Mucosa of descending colon (tissue), 3 donors: ENCODE measurements around the gene ANK3. TPM values are rescaled to one million over a fixed set of nuclear protein-coding genes. Genes with fewer than 3 reads are reported as not detected.

Source experiments
- ATAC-seq: fragments of 200-7000 bp; cut with Tn5 transposase; one replicate; pipeline ENCODE4 v1.9.1; 2020; ENCODE audit warnings: mild to moderate bottlenecking, moderate library complexity
- DNase-seq, 3 donors: peaks; one replicate each; pipeline ENCODE4 v3.0.0-alpha.2; 2020
- H3K36me3 ChIP-seq: fragments of 200-600 bp; one replicate; pipeline ENCODE4 v1.8.0; 2021; ENCODE audit warnings: low read depth, mild to moderate bottlenecking
- H3K4me1 ChIP-seq: fragments of 200-600 bp; one replicate; pipeline ENCODE4 v1.8.0; 2021; ENCODE audit warnings: low read depth, mild to moderate bottlenecking
- H3K4me3 ChIP-seq: fragments of 200-600 bp; one replicate; pipeline ENCODE4 v1.8.0; 2021; ENCODE audit warnings: mild to moderate bottlenecking
- H3K9me3 ChIP-seq: fragments of 200-600 bp; one replicate; pipeline ENCODE4 v1.8.0; 2021; ENCODE audit warnings: mild to moderate bottlenecking
- CTCF ChIP-seq: fragments of 200-600 bp; IDR thresholded peaks from one replicate; pipeline ENCODE4 v1.8.0; 2022; ENCODE audit warnings: antibody characterized with exemption, mild to moderate bottlenecking
- intact Hi-C, 2 donors: fragments of 100-400 bp; cut with DNase I in 1 of 2; cut with micrococcal nuclease in 1 of 2; formaldehyde crosslinking; loops; one replicate each; pipeline versions ENCODE4 v1.11.0 to v1.11.1; 2022; cut with DNase I, micrococcal nuclease
- total RNA-seq, 3 donors: library from RNA; stranded (reverse); fragmentation: NEBNext Ultra II Directional in 2 of 3; extraction: Animal tissue kit (Norgen Biotek cat#: 25700) in 2 of 3; gene quantifications; one replicate each; pipeline versions ENCODE4 v1.2.1 to v1.2.4, GENCODE V29; 2021 to 2023
- donor health status: DM: no; HTN: no; CAD: no; lungs with moderate emphysema.
- donor health status: DM: no; HTN: no; CAD: no.
- donor health status: DM: no; HTN: yes; CAD: no.

ANK3 gene
- total RNA-seq, 3 donors from 2014 or later = 67.7 to 145 (median 74.0) TPM

- DNase-seq (no peak), ATAC-seq (no peak)
- TF ChIP-seq CTCF = no peak
- Histone ChIP-seq H3K36me3 (no peaks in the 10 kb centered on the region), H3K9me3 (no peaks in the 10 kb centered on the region), H3K4me1 (no peaks in the 10 kb centered on the region), H3K4me3 (no peak overlapping the region)
- intact Hi-C loops = no loop called here
Measured at GRCh38 chr10:60419249-60419648, 29.6 kb upstream of the ANK3 start.

GRCh38 chr10:60417901-60418300 is 28.2 kb upstream of the ANK3 start:
- TF ChIP-seq CTCF = no peak
- no peak overlapping the region for H3K4me3 ChIP-seq
- H3K9me3 ChIP-seq = no peaks in the 10 kb centered on the region
- DNase-seq = no peak
- intact Hi-C loops = no loop called here
- H3K36me3 ChIP-seq = no peaks in the 10 kb centered on the region
- no peaks in the 10 kb centered on the region for H3K4me1 ChIP-seq
- ATAC-seq = no peak

GRCh38 chr10:60417024-60417423 is 27.3 kb upstream of the ANK3 start:
- H3K36me3 ChIP-seq = no peaks in the 10 kb centered on the region
- no peak for TF ChIP-seq CTCF
- ATAC-seq (no peak), DNase-seq (no peak)
- intact Hi-C loops = no loop called here
- peaks cover 3% of the 10 kb centered on the region for H3K4me1 ChIP-seq
- H3K9me3 ChIP-seq = no peaks in the 10 kb centered on the region
- no peak overlapping the region for H3K4me3 ChIP-seq

- Histone ChIP-seq H3K4me3 (no peak overlapping the region), H3K4me1 (peaks cover 3% of the 10 kb centered on the region), H3K36me3 (no peaks in the 10 kb centered on the region), H3K9me3 (no peaks in the 10 kb centered on the region)
- intact Hi-C loops = no loop called here
- ATAC-seq = peak; percentile 58
- TF ChIP-seq CTCF = no peak
- DNase-seq = peak in 1 of 3 donors; percentile 26
Measured at GRCh38 chr10:60414877-60415585, 25.4 kb upstream of the ANK3 start.

- Histone ChIP-seq H3K36me3 (no peaks in the 10 kb centered on the region), H3K9me3 (no peaks in the 10 kb centered on the region), H3K4me3 (no peak overlapping the region), H3K4me1 (peaks cover 3% of the 10 kb centered on the region)
- no peak for DNase-seq
- ATAC-seq = no peak
- no peak for TF ChIP-seq CTCF
- intact Hi-C loops = no loop called here
Measured at GRCh38 chr10:60414111-60414510, 24.4 kb upstream of the ANK3 start.
